Fibroblast of the aortic adventitia (primary cell): Measurements from ENCODE around the gene DNAJC30. TPM values are rescaled to one million over a fixed set of nuclear protein-coding genes. Genes with fewer than 3 reads are reported as not detected.

Source experiments
- DNase-seq: peaks from one replicate; pipeline ENCODE4 v3.0.0-alpha.2; 2010; ENCODE audit warnings: low read depth
- H3K4me3 ChIP-seq: 2 replicates; pipeline ENCODE4 v1.5.1; 2011; ENCODE audit warnings: low read depth, mild to moderate bottlenecking, control low read depth, low read length, moderate library complexity
- total RNA-seq: library from RNA; depleted of rRNA; stranded (reverse); fragments of >200 nt; gene quantifications from 2 replicates; pipeline ENCODE4 v1.2.3, GENCODE V29; 2012; ENCODE audit warnings: low replicate concordance
- TF ChIP-seq, protein P1 (sequence below): IDR thresholded peaks from 2 replicates; pipeline ENCODE4 v1.5.1; 2011; ENCODE audit warnings: mild to moderate bottlenecking, low read length, control low read depth, inconsistent platforms; ENCODE audit not compliant: insufficient read depth

DNAJC30 gene
- total RNA-seq, 1 donor = 3.4 TPM

DNA sequence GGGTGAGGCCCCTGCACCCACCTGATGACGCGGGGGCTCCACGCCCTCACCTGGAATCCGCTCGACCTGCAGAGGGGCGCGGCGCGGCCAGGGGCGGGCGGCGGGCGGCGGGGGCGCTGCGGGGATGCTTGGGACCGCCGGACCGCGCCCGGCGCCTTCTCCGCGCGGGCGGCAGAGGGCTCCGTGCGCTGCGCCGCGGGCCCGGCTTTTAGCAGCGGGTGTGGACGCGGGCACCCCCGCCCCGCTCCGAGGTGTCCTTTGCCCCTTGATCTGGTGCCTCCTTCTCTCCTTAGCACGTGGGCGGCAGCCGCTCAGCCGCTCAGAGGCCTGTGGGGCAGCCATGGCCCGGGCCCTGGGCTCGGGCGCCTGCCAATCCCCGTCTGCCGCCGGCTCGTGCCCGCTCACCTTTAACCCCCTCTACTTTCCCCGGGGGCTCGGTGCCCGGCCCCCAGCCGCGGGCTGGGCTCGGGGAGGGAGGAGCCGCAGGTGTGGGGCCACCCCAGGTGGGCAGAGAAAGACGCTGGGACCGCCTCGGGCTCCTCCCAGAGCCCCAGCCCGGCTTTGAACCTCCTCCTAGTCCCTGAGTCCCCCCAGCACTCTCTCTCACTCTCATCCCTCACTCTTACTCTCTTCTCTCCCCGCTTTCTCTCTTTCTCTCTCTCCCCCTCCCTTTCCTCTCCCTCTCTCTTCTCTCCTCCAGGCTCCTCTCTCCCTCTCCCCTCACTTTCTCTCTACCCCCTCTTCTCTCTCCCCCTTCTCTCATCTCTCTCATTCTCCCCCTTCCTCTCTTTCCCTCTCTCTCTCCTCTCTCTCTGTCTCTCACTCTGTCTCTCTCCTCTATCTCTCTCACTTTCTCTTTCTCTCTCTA, 35.3 kb downstream of the DNAJC30 start:
- DNase-seq = no peak
- TF ChIP-seq, protein P1, sequence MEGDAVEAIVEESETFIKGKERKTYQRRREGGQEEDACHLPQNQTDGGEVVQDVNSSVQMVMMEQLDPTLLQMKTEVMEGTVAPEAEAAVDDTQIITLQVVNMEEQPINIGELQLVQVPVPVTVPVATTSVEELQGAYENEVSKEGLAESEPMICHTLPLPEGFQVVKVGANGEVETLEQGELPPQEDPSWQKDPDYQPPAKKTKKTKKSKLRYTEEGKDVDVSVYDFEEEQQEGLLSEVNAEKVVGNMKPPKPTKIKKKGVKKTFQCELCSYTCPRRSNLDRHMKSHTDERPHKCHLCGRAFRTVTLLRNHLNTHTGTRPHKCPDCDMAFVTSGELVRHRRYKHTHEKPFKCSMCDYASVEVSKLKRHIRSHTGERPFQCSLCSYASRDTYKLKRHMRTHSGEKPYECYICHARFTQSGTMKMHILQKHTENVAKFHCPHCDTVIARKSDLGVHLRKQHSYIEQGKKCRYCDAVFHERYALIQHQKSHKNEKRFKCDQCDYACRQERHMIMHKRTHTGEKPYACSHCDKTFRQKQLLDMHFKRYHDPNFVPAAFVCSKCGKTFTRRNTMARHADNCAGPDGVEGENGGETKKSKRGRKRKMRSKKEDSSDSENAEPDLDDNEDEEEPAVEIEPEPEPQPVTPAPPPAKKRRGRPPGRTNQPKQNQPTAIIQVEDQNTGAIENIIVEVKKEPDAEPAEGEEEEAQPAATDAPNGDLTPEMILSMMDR = peak; percentile 7
- peak overlapping the region; percentile 49 for H3K4me3 ChIP-seq

DNA sequence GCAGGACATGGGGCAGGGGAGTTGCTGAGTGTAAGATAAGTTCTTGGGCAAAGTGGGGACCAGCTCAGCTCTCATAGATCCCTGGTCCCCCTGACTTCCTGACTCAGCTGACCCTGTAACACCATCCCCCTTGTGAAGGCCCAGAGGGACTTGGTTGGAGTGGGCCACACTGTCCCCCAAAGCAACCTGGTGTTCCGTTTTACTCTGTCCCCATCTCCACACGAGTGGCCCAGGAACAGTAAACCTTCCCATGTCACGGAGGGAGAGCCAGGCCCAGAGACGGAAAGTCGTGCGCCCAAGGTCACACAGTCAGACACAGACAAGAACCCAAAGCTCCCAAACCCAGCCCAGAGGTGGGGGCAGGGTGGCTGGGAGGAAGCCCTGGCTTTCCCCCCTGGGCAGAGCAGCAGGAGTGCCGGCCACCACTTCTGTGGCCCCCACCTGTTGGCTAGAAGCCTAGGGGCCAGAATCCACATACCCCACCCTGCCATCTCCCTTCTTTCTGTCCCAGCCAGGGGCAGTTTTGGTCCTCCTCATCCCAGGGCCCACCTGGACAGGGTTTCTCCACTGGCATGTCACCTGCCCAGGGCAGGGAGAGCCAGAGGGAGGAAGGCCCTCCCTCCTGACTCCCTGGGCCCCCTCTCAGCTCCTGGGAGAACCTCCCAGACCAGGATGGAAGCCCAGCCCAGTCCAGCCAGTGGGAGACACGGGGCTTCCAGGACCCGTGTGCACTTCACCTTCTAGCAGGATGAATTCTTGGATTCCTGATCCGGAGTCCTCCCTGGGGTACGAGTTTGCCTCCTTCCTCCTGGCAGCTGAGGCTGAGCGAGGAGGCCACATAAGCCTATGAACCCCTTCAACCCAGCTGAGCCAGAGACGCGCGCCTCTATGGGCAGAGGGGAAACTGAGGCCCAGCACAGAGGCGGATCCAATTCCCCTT, 36.2 kb downstream of the DNAJC30 start:
- TF ChIP-seq, protein P1 = no peak

DNA sequence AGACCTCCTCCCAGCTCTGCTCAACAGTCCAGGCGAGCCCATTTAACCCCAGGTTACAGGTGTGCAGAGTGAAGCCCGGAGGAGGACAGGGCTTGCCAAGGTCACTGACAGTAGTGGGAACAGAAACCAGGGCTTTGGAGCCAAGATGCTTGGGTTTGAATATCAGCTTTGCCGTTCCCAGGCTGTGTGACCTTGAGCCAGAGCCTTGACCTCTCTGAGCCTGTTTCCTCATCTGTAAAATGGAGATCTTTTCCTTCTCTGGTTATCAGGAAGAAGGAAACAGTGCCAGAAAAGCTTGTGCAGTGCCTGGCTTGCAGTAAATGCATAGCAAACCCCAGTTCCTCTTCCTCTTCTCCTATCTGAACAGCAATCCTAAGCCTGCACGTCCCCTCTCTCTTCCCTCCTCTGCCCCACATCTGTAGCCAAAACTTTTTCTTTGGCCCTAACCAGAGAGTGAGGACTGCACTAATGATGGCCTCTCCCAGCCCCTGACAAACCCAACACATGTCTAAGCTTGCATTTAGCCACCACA, 37.5 kb downstream of the DNAJC30 start:
- no peak for DNase-seq
- TF ChIP-seq, protein P1 = no peak
- no peak overlapping the region for H3K4me3 ChIP-seq

More for the DNA sequence above, 36.2 kb downstream of the DNAJC30 start:
- DNase-seq = no peak
- H3K4me3 ChIP-seq = no peak overlapping the region

DNA sequence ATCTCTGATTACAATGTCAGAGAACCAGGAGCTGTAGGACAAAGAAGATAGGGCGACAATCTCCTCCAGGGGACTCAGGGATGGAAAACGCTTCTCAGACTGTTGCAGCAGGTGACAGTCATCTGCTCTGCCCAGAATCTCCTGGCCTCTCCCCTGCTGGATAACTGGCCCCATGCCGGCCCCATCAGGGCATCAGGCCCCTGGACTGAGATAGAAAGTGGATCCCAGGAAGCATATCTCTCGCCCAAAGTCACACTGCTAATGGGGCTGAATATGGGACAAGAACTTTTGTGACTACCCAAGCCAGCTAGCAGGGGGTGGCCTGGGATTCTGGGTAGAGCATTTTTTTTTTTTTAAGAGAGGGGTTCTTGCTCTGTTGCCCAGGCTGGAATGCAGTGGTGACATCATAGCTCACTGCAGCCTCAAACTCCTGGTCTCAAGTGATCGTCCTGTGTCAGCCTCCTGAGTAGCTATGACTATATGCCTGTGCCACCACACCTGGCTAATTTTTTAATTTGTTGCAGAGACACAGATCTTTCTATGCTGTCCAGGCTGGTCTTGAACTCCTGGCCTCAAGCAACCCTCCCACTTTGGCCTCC, 38.5 kb downstream of the DNAJC30 start:
- H3K4me3 ChIP-seq = no peak overlapping the region
- TF ChIP-seq, protein P1 = no peak
- no peak for DNase-seq

DNA sequence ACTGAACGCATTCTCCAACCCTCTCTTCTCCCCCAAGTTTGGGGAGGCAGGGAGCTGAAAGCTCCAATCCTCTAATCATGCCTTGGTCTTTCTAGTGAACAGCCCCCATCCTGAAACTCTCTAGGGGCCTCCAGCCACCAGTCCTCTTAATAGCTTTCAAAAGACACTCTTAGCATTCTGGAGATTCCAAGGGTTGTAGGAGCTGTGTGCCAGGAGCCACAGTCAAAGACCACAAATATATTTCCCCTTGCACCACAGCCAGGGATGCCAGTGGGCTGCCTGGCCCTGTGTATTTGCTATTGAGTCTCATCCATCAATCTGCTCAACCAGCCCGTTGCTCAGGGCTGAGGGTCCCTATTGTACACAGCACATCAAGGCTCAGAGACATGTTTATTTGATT, 40.4 kb downstream of the DNAJC30 start:
- no peak for DNase-seq
- TF ChIP-seq, protein P1 = no peak
- H3K4me3 ChIP-seq = no peak overlapping the region

DNA sequence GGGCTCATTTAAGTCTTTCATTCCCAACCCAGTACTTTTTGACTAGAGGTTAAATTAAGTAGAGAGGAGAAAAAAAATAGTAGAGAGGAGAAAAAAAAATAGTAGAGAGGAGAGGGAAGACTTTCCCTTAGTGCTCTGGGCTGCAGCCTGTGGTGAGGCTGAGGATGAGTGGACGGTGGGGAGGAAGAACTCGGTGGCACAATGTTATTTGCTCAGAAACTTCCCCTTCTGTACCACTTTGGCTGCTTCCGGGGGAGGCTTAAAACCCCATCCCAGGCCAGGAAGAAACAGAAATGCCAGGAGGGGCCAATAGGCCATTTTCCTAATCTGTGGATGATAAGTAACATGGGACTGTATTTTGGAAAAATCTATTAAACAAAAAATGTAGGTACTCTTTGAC, 44.3 kb downstream of the DNAJC30 start:
- no peak for DNase-seq
- TF ChIP-seq, protein P1 = no peak
- H3K4me3 ChIP-seq = no peak overlapping the region
